ENCODE data around the gene PDE6G.
A peak's percentile ranks its signal among the peaks of the same experiment; 100 is the strongest.

The PDE6G gene

DNA sequence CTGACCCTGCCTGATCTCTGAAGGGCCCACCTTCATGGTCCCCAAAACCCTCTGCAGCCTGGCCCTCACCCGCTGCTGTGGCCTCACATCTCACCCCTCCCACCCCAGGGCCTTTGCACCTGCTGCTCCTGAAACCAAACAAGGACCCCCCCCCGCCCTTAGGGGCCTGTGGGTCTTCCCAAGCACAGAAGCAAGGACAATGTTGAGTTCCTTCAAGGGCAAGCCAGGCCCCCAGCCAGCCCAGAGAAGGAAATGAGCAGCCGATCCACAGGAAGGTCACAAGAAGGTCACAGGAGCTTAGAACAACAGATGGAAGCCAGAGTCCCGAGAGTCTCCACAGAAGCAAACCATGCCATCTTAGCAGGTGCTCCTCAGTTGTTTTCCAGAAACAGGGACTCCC, 493 bp upstream of the PDE6G start:
- DNase-seq, result peak; percentile 28

DNA sequence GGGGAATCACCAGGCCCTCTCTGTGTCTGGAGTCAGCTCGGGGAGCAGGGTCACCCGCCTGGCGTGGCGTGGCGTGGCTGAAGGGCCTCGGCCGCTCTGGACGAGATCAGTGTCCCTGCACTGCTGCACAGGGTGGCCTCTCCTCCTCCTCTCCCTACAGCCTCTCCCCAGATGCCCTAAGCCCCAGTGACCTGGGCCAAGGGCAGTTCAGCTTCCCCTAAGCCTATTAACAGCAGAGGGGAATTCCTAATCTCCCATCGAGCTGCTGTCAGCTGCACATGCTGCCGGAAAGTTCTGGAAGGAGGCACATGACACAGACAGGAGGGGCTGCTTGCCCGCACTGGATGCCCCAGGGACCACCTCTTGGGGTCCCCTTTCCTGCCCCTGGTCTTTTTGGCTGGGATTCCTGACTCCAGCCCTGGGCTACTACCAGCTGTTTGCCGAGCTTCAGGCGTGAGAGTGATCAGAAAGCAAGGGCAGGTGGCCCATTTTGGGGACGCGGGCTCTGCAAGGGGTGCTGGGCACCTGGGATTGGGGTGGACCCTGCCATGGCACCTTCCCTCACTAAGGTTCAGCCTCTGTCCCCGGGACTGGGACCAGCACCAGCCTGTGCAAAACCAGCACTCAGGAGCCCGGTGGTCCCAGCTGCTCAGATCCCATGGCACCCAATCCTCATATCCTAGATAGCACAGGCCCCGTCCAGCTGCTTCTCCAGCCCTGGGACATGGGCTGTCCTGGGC, 794 bp downstream of the PDE6G start:
- DNase-seq, result no peak

DNA sequence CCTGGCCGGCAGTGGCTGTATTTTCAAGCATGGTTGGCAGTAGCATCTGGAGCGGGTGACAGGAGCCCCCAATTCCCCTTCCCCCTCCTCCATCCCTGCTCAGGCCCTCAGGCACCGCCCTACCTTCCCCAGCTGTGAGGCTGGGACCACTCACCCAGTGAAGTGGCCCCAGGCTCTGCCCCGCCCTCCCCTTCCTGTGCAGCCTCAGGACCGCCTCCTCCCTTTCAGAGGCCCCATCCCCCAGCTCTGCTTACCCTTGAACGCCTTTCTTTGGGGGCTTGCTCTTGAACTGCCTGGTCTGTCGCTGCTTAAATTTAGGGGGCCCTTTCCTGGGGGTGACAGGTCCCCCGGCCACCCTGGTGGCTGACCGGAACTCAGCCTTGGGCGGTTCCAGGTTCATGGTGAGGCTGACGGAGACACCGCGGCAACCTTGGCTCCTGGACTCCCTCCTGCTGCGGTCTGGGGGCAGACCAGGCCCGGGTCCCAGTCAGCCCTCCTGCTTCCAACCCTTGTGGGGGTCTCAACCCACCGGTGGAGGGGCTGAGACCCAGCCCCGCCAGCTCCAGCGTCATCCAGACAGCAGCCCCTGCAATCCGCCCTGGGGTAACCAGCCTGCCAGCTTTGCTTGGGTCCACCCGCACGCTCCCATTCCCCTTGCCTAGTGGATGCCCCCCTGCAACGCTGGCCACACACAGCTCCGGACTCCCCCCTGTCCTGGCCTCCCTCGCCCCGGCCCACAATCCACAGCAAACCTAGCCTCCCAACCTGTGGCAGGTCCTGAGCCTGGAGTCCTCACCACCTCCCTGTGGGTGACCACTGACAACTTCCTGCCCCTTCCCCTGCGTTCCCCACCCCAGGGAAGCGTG, 3.2 kb downstream of the PDE6G start:
- no peak for DNase-seq

DNA sequence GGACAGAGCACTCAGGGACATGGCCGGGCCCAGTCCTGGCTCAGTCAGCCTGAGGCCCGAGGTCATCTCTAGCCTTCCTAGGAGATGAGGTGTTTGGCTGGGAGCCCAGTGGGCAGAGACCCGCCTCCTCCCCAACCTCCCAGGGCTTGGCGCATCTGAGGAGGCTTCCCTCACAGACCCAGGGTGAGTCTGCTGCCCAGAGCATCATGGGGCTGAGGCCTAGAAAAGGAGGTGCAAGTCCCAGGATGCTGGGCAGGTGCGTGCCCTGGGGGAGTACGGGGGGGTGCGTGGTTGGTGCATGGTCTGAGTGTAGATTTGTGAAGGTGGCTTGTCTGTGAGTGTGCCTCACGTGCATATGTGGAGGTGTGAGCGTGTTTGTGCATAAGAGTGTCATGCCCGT, 4.7 kb downstream of the PDE6G start:
- no peak for DNase-seq

DNA sequence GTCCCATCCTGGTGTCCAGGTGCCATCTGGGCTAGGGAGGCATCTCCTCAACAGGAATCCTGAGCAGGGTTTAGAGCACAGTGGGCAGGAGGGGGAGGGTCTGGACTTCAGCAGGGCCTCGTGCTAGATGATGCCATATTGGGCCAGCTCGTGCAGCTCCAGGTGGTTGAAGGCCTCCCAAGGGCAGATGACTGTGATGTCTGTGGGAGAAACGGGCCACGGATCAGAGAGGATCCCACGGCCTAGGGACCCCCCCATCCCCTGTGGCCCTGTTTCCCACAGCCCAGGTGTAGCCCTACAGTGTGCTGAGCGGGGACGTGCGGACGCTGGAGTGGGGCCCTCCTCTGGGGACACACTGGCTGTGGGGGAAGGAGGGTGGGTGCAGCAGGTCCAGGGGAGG, 5.4 kb downstream of the PDE6G start:
- no peak for DNase-seq

DNA sequence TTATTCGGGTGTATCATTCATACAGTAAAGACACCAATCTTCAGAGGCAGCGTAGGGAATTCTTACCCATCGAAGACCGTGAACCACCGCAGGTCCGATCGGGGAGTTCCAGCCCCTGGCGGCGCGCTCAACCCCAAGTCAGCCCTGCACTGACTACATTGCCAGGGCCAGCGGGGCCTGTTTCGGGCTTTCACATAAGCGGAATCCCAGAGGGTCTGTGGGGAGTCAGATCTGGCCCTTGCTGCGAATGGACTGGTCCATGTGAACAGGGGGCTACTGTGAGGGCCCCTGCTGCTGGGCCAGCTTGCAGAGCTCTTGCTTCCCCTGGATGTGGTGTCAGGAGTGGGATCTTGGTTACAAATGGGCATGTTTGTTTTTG, 7.6 kb downstream of the PDE6G start:
- DNase-seq, result no peak

DNA sequence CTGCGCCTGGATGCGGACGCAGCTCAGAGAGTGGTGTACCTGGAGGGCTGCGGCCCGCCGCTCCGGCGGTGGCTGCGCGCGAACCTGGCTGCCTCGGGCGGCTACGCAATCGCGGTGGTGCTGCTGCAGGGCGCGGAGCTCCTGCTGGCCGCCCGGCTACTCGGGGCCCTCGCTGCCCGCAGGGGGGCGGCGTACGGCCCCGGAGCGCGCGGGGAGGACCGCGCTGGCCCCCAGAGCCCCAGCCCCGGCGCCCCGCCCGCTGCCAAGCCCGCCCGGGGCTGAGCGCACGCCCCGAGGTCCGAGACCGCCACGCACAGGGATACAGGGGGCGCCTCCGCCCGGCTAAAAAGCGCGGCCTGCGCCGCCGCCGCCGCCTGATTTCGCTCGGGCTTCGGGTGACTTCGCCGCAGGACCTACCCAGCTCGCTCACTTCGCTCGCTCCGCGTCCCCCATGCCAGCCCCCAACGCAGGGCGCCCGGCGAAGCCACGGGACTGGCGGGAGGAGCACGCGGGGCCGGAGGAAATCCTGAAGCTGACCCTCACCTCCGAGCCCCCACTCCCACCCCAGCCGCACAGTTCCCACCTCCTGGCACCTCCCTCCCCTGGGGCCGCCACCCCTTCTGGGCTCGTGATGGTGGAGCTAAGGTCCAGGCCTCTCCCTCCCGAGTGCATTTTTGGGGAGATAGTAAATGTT, 8.2 kb downstream of the PDE6G start:
- no peak for DNase-seq

DNA sequence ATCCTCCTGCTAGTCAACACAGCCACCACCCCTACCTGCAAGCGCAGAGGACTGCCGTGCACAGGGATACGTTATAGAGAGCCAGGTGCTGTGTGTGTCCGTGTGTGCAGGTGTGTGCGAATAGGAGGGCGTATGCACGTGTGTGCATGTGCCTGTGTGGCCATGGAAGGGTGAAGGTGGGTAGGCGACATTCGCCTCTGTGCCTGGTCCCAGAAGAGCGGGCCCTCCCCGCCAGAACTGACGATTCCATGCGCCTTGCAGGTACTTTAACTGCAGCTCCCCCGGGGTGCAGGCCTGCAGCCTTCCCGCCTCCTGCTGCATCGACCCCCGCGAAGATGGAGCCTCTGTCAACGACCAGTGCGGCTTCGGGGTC, 8.7 kb downstream of the PDE6G start:
- DNase-seq, result no peak

DNA sequence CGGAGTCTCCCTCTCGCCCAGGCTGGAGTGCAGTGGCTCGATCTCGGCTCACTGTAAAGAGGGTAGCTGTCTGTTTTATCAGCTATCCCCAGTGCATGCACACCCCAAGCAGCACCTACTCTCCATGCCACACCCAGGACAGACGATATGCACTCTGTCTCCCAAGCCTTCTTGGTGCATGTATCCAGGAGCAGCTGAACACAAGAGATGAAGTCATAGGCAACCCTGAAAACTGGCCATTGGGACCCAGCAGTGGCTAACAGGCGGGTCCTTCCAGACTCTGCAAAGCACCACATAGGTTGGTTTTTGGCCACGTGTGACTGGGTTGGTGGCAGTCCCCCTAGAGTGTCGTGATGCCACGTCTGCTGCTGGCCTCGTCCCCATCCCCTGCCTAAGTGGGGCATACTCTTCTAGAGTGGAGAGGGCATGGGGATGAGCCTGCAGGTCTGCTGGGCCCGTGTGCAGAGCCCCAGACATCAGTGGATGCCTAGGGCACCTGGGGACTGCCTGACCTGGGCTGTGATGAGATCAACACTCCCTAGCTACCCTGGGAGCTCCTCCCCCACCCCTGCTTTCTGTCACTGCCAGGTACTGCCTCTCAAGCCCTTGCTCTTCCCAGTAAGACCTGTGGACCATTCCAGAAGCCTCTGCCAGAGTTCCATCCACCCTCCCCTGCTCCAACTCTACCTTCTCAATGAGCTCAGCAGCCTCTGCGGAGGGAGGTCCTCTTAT, 9.3 kb downstream of the PDE6G start:
- DNase-seq, result no peak

DNA sequence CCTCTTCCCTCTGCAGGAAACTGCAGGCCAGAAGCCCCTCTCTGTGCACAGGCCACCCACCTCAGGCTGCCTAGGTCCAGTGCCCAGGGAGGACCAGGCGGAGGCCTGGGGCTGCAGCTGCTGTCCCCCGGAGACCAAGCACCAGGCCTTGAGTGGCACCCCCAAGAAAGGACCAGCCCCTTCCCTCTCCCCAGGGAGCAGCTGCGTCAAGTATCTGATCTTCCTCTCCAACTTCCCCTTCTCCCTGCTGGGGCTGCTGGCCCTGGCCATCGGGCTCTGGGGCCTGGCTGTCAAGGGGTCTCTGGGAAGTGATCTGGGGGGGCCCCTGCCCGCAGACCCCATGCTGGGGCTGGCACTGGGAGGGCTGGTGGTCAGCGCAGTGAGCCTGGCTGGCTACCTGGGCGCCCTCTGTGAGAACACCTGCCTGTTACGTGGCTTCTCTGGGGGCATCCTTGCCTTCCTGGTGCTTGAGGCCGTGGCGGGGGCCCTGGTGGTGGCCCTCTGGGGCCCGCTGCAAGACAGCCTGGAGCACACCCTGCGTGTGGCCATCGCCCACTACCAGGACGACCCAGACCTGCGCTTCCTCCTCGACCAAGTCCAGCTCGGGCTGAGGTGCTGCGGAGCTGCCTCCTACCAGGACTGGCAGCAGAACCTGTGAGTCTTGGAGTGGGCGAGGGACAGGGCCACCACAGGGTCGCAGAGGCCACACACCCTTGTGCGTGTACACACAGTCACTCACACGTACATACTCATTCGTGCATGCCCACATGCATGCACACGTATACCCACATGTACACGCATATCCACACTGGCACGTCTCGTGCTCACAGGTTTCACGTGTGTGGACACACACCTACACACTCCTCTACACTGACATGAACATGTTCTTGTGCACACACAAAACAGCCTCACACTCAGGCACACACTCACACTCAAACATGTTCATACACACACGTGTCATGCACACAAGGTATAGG, 11.1 kb downstream of the PDE6G start:
- no peak for DNase-seq

DNA sequence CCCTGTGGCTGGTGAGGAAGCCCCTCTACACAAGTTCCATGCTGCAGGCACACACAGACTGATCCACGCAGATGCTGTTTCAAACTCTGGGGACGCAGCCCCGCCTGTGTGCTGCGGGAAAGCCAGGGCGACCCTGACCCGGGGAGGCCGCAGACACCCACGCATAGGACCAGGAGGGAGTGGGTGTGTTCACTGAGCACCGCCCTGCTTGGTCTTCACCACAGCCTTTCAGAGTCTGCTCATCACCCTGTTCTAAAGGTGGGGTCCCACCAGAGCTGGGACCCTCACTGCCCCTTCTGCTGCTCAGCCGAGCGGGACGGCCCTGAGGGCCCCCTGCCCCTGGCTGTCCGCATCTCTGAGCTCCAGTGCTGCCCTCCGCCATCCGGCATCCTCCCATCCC, 11.8 kb downstream of the PDE6G start:
- no peak for DNase-seq

DNA sequence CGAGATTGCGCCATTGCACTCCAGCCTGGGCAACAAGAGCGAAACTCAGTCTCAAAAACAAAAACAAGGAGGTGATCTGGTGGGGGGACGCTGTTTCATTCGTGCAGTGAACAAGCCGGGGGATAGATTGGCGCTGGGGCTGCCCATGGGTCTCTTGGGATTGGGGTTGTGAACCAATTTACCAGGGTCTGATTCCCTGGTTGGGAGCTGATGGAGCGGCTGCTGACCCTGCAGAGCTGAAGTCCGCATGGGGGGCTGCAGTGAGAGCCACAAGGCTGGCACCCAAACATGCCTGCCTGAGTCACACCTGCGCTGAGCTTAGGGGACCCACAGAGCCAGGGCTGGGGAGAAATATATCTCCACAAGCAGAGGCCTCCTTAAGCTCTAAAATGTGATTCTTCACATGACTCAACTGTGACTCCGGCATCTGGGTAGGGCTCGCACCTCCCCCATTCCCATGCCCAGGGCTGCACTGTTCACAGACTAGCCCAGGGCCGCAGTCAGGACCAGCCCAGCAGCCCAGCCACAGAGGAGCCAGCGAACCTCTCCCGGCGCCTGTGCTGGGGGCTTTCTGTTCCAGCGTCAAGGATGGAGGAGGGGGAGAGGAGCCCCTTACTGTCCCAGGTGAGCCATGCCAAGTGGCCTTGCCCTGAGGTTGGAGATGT, 14.4 kb downstream of the PDE6G start:
- DNase-seq, result no peak

DNA sequence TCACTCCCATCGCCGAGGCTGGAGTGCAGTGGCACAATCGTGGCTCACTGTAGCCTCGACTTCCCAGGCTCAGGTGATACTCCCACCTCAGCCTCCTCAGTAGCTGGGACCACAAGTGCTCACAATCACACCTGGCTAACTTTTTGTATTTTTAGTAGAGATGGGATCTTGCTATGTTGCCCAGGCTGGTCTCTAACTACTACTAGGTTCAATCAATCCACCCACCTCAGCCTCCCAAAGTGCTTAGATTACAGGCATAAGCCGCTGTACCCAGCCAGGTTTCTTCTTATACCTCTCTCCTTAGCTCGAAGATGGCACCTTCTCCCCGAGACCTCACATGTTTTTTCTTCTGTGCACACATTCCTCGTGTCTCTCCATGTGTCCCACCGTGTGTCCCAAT, 16.3 kb downstream of the PDE6G start:
- DNase-seq, result no peak

DNA sequence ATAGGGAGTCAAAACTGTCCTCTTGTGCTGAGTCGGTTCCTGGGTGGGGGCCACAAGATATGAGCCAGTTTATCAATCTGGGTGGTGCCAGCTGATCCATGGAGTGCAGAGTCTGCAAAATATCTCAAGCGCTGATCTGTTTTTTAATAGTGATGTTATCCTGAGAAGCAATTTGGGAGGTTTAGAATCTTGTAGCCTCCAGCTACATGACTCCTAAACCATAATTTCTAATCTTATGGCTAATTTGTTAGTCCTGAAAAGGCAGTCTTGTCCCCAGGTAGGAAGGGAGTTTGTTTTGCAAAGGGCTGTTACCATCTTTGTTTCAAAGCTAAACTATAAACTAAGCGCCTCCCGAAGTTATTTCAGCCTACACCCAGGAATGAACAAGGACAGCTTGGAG, 17.7 kb downstream of the PDE6G start:
- no peak for DNase-seq

DNA sequence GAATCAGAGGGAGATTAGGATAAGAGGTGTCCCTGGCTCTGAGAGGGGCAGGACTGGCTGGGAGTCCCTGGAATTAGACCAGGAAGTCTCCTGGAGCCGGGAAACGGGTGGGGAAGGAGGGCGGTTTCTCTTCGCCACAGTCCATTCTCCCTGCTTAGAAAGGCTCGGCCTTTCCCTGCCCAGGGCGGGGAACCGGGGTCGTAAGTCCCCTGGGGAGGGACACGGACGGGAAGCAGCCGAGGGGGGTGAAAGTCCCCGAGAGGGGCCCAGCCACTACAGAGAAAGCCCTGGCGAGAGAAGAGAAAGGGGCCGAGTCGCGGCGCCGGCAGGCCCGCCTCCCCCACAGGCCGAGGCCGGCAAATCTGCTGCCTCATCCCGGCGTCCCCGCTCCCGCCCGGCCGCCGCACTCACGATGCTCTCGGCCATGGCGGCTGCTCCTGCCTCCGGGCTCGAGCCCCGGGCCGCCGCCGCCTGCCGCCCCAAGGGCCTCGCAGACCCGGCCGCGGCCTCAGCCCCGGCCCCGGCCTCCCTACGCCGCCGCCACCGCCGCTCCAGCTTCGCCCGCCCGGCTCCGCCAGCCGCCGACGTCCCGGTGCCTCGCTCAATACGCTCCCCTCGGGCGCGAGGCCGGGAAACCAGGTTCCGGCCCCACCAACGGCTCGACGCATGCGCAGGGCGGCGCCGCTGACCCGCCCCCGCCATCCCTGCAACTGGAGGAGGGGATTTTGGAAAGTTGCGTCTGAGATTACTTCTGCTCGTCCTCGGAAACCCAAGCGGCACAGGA, 19.6 kb downstream of the PDE6G start, which contains the start of the genes NPLOC4 and TSPAN10:
Gene NPLOC4 (minus strand): TSS at position 608 of the 784 bp plus-strand sequence. CDS start 182 bp downstream, at position 426.
Gene TSPAN10 (plus strand): TSS at position 692 of the 784 bp plus-strand sequence. CDS start 5,217 bp downstream, outside the sequence.
- peak; percentile 20 for DNase-seq

DNA sequence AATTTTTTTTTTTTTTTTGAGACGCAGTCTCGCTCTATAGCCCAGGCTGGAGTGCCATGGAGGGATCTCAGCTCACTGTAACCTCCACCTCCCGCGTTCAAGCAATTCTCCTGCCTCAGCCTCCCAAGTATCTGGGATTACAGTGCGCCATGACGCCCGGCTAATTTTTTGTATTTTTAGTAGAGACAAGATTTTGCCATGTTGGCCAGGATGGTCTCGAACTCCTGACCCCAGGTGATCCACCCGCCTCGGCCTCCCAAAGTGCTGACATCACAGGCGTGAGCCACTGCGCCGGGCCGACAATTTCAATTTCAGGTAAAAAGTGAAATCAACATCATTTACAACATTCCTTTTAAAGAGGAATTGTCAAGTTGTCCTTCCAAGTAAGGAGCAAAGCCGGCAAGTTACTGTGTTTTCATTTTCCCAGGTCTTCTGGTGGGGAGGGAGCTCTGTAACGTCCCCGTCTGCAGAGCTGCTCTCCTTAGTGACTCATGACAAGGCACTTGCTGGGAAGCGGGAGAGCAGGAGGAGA, 20.3 kb downstream of the PDE6G start:
- DNase-seq, result no peak

DNA sequence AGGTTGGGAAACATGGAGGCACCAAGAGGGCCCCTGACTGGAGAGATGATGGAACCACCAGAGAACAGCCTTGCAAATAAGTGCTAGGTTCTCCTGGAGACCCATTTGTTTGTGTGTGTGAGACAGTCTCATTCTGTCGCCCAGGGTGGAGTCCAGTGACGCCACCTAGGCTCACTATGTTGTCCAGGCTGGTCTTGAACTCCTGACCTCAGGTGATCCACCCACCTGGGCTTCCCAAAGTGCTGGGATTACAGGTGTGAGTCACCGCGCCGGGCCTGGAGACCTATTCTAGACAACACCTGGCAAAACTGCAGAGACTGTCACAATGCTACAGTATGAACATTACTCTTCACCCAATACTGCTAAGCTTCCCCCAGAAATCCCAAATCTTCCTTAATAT, 20.9 kb downstream of the PDE6G start:
- DNase-seq, result no peak

DNA sequence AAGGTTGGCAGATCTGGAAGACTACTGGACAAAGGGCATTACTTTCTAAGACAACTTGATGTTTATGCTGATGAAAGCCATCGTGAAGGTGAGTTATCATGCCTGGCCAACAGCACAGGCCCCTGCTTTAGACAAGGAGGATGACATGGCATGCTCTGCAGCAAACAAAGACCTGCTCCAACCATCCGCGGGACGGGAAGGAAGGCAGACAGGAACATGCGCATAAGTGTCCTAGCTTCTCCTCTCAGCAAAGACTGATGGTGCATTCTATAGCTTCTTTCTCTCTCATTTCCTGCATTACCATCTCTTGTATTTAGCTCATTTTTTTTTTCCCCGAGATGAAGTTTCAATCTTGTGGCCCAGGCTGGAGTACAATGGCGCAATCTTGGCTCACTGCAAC, 24.9 kb downstream of the PDE6G start:
- DNase-seq, result no peak

DNA sequence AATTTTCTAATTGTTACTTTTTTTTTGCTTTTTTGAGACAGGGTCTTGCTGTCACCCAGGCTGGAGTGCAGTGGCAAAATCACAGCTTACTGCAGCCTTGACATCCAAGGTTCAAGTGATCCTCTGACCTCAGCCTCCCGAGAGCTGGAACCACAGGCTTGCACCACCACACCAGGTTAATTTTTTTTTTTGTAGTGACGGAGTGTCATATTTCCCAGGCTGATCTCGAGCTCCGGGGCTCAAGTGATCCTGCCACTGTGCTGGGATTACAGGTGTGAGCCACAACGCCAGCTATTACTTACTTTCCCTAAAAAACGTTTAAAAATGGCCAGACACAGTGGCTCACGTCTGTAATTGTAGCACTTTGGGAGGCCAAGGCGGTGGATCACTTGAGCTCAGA, 26.1 kb downstream of the PDE6G start:
- DNase-seq, result no peak
